Thyroid gland (tissue), 4 donors: Measurements from ENCODE around the gene TCF3. TPM values are rescaled to one million over a fixed set of nuclear protein-coding genes. Genes with fewer than 3 reads are reported as not detected.

Experiments
- DNase-seq, 2 donors: peaks; one replicate each; pipeline ENCODE4 v3.0.0-alpha.2; 2019
- H3K27ac ChIP-seq, 3 donors: fragments of 200-600 bp; sonication (generic); 1 replicate in 2 of 3; 2 replicates in 1 of 3; pipeline ENCODE4 v1.5.1; 2016 to 2019; ENCODE audit warnings: mild to moderate bottlenecking in 1 of 3, moderate library complexity in 1 of 3
- H3K27me3 ChIP-seq: fragments of 200-600 bp; sonication (generic); one replicate; pipeline ENCODE4 v1.5.1; 2019
- H3K36me3 ChIP-seq, 2 donors: fragments of 200-600 bp; sonication (generic); one replicate each; pipeline ENCODE4 v1.5.1; 2016 to 2019
- H3K4me1 ChIP-seq, 2 donors: fragments of 200-600 bp; sonication (generic); one replicate each; pipeline ENCODE4 v1.5.1; 2017 to 2019
- H3K4me3 ChIP-seq, 3 donors: fragments of 200-600 bp; sonication (generic); replicated peaks in 1 of 3; 1 replicate in 2 of 3; 2 replicates in 1 of 3; pipeline ENCODE4 v1.5.1; 2016; ENCODE audit warnings: mild to moderate bottlenecking in 1 of 3
- H3K9me3 ChIP-seq: fragments of 200-600 bp; sonication (generic); one replicate; pipeline ENCODE4 v1.5.1; 2017
- POLR2A ChIP-seq, 2 donors: fragments of 450-650 bp; IDR thresholded peaks; one replicate each; pipeline ENCODE4 v1.6.1; 2017; ENCODE audit warnings: antibody characterized with exemption in 2 of 2, mild to moderate bottlenecking in 2 of 2, moderate library complexity in 1 of 2
- WGBS, 2 donors: methylation state at CpG; one replicate each; pipeline ENCODE4 v1.1.5; 2017; 5-methylcytosine and 5-hydroxymethylcytosine counted together
- intact Hi-C: fragments of 100-400 bp; cut with DNase I; formaldehyde crosslinking; loops from one replicate; pipeline ENCODE4 v1.15.1; 2023
- total RNA-seq, 4 donors: library from RNA; depleted of rRNA; stranded (reverse); fragments of >200 nt; gene quantifications; one replicate each; pipeline ENCODE4 v1.2.3, GENCODE V29; 2016
- TF ChIP-seq, protein P1 (sequence below), 6 experiments: fragments of 200-600 bp in 3 of 6; fragments of 450-650 bp in 3 of 6; sonication (generic) in 3 of 6; IDR thresholded peaks; one replicate each; pipeline ENCODE4 v1.5.1; 2016 to 2019; ENCODE audit warnings: antibody characterized with exemption in 6 of 6, mild to moderate bottlenecking in 2 of 6, inconsistent platforms in 1 of 6, moderate library complexity in 1 of 6

TCF3 gene
- total RNA-seq, 4 donors from 2014 or later, result 28.6 to 70.6 (median 43.8) TPM

DNA sequence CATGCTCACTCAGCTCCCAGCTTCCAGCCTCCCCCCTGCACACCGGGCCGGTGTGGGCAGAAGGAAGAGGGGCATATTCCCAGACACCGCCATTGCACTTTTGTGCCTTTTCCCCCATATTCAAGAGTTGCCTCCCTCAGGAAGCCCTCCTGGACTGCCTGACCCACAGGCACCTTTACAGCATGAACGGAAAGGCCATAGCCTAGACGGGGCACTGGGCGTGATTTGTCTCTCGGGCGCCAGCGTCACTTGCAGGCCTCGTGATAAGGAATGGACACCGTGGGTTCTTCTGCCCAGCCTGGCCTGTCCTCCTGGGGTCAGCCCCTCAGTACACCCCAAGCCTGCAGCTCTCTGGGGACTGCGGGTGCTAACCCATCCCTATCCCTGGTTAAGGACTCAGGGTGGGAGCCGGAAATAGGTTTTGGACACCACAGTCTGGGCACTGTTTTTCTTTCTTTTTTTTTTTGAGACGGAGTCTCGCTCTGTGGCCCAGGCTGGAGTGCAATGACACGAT is 46.2 kb downstream of the TCF3 start:
- H3K9me3 ChIP-seq, result no peaks in the 10 kb centered on the region
- H3K36me3 ChIP-seq, result peaks cover 0 to under 1% of the 10 kb centered on the region in 2 donors
- no peak for DNase-seq
- H3K4me1 ChIP-seq, result peaks cover 17 to 30% of the 10 kb centered on the region in 2 donors
- H3K27ac ChIP-seq, result peak overlapping the region; percentile 34 to 83 (median 83)
- intact Hi-C loops, result loop anchor here (2.0 kb wide), 1 partner anchor 45 kb away; no protein-coding TSS in a partner anchor
- H3K4me3 ChIP-seq, result peak overlapping the region in 1 of 3 donors; percentile 97
- 17 to 20% methylated on average over 16 of the region's 16 CpGs for WGBS, 2 donors
- no peak for TF ChIP-seq POLR2A (IDR thresholded peaks at IDR 0.05)
- TF ChIP-seq, protein P1, sequence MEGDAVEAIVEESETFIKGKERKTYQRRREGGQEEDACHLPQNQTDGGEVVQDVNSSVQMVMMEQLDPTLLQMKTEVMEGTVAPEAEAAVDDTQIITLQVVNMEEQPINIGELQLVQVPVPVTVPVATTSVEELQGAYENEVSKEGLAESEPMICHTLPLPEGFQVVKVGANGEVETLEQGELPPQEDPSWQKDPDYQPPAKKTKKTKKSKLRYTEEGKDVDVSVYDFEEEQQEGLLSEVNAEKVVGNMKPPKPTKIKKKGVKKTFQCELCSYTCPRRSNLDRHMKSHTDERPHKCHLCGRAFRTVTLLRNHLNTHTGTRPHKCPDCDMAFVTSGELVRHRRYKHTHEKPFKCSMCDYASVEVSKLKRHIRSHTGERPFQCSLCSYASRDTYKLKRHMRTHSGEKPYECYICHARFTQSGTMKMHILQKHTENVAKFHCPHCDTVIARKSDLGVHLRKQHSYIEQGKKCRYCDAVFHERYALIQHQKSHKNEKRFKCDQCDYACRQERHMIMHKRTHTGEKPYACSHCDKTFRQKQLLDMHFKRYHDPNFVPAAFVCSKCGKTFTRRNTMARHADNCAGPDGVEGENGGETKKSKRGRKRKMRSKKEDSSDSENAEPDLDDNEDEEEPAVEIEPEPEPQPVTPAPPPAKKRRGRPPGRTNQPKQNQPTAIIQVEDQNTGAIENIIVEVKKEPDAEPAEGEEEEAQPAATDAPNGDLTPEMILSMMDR (IDR thresholded peaks at IDR 0.05), result no peak
- no peaks in the 10 kb centered on the region for H3K27me3 ChIP-seq

DNA sequence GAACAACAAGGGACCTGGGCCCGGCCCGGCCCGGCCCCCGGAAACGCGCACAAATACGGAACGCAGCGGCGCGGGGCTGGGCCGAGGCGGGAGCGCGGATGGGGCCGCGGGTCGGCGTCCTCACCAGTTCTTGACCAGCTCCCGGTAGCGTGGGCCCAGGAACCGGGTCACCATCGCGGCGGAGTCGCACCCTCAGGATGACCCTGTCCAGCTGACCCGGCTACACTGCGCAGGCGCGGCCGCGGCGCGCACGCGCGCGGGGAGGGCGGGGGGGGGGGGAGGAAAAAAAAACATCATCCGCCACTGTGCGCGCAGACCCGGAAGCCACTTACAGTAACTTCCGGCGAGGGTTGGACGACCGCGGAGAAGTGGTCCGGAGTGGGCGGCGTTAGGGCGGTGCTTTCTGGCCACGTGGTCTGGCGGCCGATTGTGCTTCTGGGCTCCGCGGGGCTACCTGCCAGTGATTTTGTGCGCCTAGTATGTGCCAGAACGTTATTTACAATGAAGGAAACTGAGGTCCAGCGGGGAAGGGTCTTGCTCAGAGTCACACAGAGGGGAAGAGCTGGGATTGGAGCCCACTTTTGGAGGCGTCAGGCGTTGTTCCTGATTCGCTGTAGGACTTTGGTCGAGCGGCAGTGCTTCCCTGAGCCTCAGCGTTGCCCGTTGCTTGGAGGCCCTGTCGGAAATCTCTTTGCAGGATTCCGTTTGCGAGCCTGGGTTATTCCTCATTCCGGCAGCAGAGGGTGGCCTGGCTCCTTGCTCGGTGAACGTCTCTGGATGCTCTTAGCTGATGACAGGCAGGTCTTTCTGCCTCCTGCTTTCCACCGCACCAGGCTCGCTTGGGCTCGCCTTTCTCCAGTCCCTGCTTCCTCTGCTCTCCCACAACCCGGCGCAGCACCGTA is 46.9 kb downstream of the TCF3 start, which contains the start of gene UQCR11:
UQCR11 (minus strand) TSS at position 227 of the 902 bp plus-strand sequence; CDS start at position 174, 53 bp downstream.
- peak within 1 kb of the TSS; percentile 84 to 97 (median 93) for H3K4me3 ChIP-seq
- no peaks in the 10 kb centered on the region for H3K36me3 ChIP-seq
- peak within 1 kb of the TSS; percentile 34 to 83 (median 83) for H3K27ac ChIP-seq
- peaks cover 17 to 30% of the 10 kb centered on the region in 2 donors for H3K4me1 ChIP-seq
- 0 to 1% methylated on average over 22 to 34 of the region's 79 CpGs for WGBS, 2 donors
- DNase-seq, result peak; percentile 95 to 96
- intact Hi-C loops, result loop anchor here (2.0 kb wide), 1 partner anchor 45 kb away; no protein-coding TSS in a partner anchor
- TF ChIP-seq, protein P1 (IDR thresholded peaks at IDR 0.05), result peak in 4 of 6 experiments; percentile 54 to 76 (median 69)
- TF ChIP-seq POLR2A (IDR thresholded peaks at IDR 0.05), result peak in 1 of 2 donors; percentile 76
- no peaks in the 10 kb centered on the region for H3K27me3 ChIP-seq
- H3K9me3 ChIP-seq, result no peaks in the 10 kb centered on the region

DNA sequence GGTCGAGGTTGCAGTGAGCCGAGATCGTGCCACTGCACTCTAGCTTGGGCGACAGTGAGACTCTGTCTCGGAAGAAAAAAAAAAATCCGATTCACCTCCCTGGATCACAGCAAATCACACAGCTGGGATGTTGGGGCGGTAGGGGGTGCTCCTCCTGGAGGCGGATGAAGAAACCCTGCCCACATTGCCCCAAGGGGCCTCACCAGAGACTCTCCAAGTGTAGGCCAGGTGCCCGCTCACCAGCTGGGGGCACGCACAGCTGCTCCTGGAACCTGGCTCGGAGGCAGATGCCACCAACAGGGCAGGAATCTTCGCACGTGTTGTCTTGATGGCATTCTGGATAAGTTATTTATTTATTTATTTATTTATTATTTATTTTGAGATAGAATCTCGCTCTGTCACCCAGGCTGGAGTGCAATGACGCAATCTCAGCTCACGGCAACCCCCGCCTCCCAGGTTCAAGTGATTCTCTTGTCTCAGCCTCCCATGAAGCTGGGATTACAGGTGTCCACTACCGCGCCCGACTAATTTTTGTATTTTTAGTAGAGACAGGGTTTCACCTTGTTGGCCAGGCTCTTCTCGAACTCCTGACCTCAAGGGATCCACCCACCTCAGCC is 50.2 kb downstream of the TCF3 start:
- intact Hi-C loops, result loop anchor here (5.0 kb wide), 1 partner anchor 35 kb away; the partner anchor contains the start of gene MEX3D
- H3K27me3 ChIP-seq, result no peaks in the 10 kb centered on the region
- peaks cover 17 to 30% of the 10 kb centered on the region in 2 donors for H3K4me1 ChIP-seq
- no peak for TF ChIP-seq POLR2A (IDR thresholded peaks at IDR 0.05)
- TF ChIP-seq, protein P1 (IDR thresholded peaks at IDR 0.05), result no peak
- H3K4me3 ChIP-seq, result no peak overlapping the region
- H3K9me3 ChIP-seq, result no peaks in the 10 kb centered on the region
- H3K36me3 ChIP-seq, result peaks cover 9 to 13% of the 10 kb centered on the region in 2 donors
- no peak for DNase-seq
- H3K27ac ChIP-seq, result no peak overlapping the region
- WGBS, 2 donors, result 95% methylated on average over 20 to 21 of the region's 21 CpGs

DNA sequence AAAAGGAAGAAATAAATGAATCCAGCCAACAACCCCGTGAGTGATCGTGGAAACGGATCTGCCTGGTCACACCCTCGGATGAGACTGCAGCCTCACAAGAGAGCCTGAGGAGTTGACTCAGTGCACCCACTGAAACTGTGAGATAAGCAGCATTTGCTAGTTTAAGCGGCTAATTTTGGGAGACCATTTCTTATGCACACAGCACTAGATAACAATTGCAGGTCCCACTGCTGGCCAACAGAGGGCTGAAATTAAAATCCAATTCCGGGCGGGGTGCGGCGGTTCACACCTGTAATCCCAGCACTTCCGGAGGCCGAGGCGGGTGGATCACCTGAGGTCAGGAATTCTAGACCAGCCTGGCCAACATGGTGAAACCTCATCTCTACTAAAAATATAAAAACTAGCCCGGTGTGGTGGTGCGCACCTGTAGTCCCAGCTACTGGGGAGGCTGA is 50.8 kb downstream of the TCF3 start:
- DNase-seq, result no peak
- 95% methylated on average over 14 of the region's 14 CpGs for WGBS, 2 donors
- no peak for TF ChIP-seq POLR2A (IDR thresholded peaks at IDR 0.05)
- TF ChIP-seq, protein P1 (IDR thresholded peaks at IDR 0.05), result no peak
- Histone ChIP-seq H3K4me1 (peaks cover 17 to 30% of the 10 kb centered on the region in 2 donors), H3K27ac (no peak overlapping the region), H3K27me3 (no peaks in the 10 kb centered on the region), H3K36me3 (peaks cover 14% of the 10 kb centered on the region in 2 donors), H3K9me3 (no peaks in the 10 kb centered on the region), H3K4me3 (no peak overlapping the region)
- intact Hi-C loops, result loop anchor here (5.0 kb wide), 1 partner anchor 34 kb away; the partner anchor contains the start of gene MEX3D
